ENCODE results near the gene OCA2.

OCA2 gene

DNA sequence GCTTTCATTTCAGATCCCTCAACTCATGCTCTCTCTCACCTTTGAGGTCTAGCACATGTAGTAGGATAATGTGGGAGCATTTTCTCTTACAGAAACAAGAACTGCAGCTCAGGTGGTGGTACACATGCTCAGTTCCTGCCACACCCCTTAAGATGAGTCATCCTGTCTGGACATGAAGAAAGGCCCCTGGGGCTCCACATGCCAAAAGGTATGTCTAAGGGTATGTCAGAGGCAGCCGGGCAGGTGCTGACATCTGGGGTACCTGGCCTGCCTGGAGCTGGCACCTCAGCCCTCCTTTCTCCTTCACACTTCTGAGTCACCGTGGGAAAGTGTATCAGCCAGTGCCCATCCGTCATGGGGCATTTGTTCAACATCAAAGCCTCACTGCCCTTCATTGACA, 209.9 kb downstream of the OCA2 start:
- TF ChIP-seq, protein P1, sequence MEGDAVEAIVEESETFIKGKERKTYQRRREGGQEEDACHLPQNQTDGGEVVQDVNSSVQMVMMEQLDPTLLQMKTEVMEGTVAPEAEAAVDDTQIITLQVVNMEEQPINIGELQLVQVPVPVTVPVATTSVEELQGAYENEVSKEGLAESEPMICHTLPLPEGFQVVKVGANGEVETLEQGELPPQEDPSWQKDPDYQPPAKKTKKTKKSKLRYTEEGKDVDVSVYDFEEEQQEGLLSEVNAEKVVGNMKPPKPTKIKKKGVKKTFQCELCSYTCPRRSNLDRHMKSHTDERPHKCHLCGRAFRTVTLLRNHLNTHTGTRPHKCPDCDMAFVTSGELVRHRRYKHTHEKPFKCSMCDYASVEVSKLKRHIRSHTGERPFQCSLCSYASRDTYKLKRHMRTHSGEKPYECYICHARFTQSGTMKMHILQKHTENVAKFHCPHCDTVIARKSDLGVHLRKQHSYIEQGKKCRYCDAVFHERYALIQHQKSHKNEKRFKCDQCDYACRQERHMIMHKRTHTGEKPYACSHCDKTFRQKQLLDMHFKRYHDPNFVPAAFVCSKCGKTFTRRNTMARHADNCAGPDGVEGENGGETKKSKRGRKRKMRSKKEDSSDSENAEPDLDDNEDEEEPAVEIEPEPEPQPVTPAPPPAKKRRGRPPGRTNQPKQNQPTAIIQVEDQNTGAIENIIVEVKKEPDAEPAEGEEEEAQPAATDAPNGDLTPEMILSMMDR (conservative IDR thresholded peaks at IDR 0.05), result no peak
- no peak overlapping the region for H3K27ac ChIP-seq

DNA sequence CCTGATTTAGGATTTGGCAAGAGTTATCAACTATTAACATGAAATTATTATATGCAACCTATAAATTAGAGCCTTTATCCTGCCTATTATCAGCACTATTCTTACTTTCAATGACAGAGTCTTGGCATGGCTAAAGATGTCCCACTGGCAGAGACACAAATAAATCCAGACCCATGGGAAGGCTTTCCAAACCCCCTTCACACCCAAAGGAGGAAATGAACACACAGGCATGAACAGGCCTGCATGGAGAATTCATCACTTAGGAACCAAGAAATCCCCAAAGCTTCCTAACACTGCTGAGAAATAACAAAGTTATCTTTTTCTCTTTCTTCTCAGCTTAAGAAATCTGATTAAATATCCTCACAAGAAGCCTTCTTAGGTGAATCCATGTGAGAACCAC, 213.9 kb downstream of the OCA2 start:
- no peak overlapping the region for H3K27ac ChIP-seq
- TF ChIP-seq, protein P1 (conservative IDR thresholded peaks at IDR 0.05), result no peak

DNA sequence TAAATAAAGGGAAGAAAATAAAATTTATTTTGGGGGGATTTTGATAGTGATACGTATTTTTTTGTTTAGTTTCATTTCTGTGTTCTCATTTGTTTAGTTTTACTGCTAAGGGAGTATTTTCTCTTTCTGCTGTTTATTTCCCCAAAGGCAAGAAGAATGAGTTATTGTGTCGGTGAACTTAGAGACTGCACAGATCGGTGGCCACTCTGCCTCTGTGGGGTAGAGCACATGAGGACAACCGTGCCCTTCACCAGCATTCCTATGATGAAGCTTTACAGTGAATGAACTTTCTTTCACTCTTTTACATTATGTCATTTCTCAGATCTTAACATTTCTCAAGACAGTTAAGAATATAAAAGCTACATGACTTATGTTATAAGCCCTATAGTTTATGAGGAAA, 214.4 kb downstream of the OCA2 start:
- no peak overlapping the region for H3K27ac ChIP-seq
- TF ChIP-seq, protein P1 (conservative IDR thresholded peaks at IDR 0.05), result no peak

DNA sequence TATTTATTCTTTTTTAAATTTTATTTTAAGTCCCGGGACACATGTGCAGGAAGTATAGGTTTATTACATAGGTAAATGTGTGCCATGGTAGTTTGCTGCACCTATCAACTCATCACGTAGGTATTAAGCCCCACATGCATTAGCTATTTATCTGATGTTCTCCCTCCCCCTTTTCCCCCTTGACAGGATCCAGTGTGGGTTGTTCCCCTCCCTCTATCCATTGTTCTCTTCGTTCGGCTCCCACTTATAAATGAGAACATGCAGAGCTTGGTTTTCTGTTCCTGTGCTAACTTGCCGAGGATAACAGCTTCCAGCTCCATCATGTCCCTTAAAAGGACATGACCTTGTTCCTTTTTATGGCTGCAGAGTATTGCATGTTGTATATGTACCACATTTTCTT, 220.3 kb downstream of the OCA2 start:
- TF ChIP-seq, protein P1 (conservative IDR thresholded peaks at IDR 0.05), result no peak
- no peak overlapping the region for H3K27ac ChIP-seq

DNA sequence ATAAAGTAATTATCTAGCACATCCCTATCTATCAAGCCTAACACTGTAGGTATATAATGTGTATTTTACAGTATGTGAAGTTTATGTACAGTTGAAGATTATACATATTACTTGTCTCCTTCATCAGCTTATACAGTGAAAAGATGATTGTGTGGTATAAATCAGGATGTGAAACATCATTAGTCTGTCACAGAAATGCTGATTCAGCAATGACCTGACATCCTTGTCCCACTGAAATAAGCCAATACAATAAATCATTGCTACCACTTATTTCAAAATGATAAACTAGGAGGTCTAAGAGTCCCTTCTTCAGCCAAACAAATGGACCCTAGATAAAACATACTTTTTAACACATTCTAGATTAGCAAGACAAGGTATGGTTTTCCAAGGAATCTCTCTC, 225.3 kb downstream of the OCA2 start:
- TF ChIP-seq, protein P1 (conservative IDR thresholded peaks at IDR 0.05), result no peak
- no peak overlapping the region for H3K27ac ChIP-seq

DNA sequence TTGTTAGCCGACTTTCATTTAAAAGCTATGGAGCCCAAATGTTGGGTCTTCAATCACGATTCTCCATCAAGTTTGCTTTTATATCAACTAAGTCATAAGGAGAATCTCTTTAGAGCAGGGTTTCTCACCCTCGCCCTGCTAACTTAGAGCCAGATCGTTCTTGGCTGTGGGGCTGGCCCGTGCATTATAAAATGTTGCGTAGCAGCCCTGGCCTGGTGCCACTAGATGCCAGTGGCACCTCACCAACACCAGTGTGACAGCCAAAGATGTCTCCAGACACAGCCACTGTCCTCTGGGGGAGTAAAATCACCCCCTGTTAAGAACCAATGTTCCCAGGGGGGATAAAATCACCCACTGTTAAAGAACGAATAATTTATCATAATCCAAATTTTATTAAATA, 226.1 kb downstream of the OCA2 start:
- TF ChIP-seq, protein P1 (conservative IDR thresholded peaks at IDR 0.05), result no peak; the same call in 1 of the 2 replicates
- no peak overlapping the region for H3K27ac ChIP-seq

DNA sequence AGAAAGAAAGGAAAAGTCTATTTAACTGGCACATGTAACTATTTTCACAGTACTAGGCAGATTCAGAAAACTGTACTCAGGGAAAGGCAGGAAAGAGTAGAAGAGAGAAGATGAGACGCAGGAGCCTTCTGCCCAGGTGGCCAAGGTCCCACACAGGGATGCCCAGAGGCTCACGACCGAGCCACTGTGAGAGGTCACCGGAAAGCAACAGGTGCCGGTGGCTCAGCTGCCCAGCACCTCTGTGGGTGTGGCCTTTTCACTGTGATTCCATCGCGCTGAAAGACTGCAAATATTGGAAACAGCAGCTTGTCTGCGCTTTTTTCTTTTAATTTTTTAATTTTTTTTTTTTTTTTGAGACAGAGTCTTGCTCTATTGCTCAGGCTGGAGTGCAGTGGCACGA, 226.8 kb downstream of the OCA2 start:
- no peak overlapping the region for H3K27ac ChIP-seq
- TF ChIP-seq, protein P1 (conservative IDR thresholded peaks at IDR 0.05), result no peak

DNA sequence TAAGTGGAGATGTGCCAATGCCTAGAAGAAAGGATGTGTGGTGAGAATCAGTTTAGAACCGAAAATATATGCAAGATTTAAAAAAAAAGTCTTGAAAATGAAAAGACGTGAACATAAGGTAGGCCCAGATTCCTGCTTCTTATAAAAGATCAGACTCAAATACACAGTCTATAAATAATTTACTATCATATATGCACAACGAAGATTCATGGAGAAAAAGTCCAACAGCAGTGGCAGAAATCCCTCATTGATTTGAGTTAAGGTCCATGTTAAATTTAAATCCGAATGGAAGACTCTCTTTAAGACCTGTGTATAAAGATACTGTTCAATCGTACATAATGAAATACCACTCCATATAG, 227.2 kb downstream of the OCA2 start:
- no peak overlapping the region for H3K27ac ChIP-seq
- TF ChIP-seq, protein P1 (conservative IDR thresholded peaks at IDR 0.05), result no peak

Data from VCaP (cell line).